Measurements from ENCODE around the gene PLAAT4.

PLAAT4 gene

GRCh38 chr11:63563201-63564055 is 26.8 kb downstream of the PLAAT4 start, which contains the start of gene PLAAT2:
Gene PLAAT2 (minus strand): TSS chr11:63563379. CDS start chr11:63563324, 55 bp downstream.
- no peak for TF ChIP-seq YY1 (IDR thresholded peaks at IDR 0.05; ENCODE audit: insufficient read depth, insufficient read length)
- Histone ChIP-seq H3K4me1 (ENCODE audit: insufficient read depth, insufficient read length) (peaks cover 2% of the 10 kb centered on the region), H3K9ac (ENCODE audit: insufficient read length, low read depth) (no peak within 1 kb of the TSS), H3K36me3 (ENCODE audit: insufficient read depth, insufficient read length, low read length) (no peaks in the 10 kb centered on the region), H3K9me3 (ENCODE audit: insufficient read depth, low read length) (no peaks in the 10 kb centered on the region), H3K27me3 (ENCODE audit: insufficient read depth, insufficient read length) (no peaks in the 10 kb centered on the region), H3K4me3 (ENCODE audit: insufficient read length, low read depth) (no peak within 1 kb of the TSS)
- DNase-seq (ENCODE audit: low read depth, low spot score), result no peak

- peaks cover 2% of the 10 kb centered on the region for H3K4me1 ChIP-seq (ENCODE audit: insufficient read depth, insufficient read length)
- H3K9ac ChIP-seq (ENCODE audit: insufficient read length, low read depth), result no peak overlapping the region
- H3K4me3 ChIP-seq (ENCODE audit: insufficient read length, low read depth), result no peak overlapping the region
- H3K27me3 ChIP-seq (ENCODE audit: insufficient read depth, insufficient read length), result no peaks in the 10 kb centered on the region
- TF ChIP-seq SUZ12 (IDR thresholded peaks at IDR 0.05; ENCODE audit: extremely low read depth, insufficient read depth, insufficient read length), result no peak
- TF ChIP-seq ZNF274 (IDR thresholded peaks at IDR 0.05; ENCODE audit: low read depth, low read length), result no peak
- no peak for TF ChIP-seq YY1 (IDR thresholded peaks at IDR 0.05; ENCODE audit: insufficient read depth, insufficient read length)
- no peaks in the 10 kb centered on the region for H3K36me3 ChIP-seq (ENCODE audit: insufficient read depth, insufficient read length, low read length)
- no peaks in the 10 kb centered on the region for H3K9me3 ChIP-seq (ENCODE audit: insufficient read depth, low read length)
- DNase-seq (ENCODE audit: low read depth, low spot score), result no peak
These were observed 27.6 kb downstream of the PLAAT4 start for GRCh38 chr11:63564056-63564774.

- H3K9ac ChIP-seq (ENCODE audit: insufficient read length, low read depth), result no peak overlapping the region
- H3K27me3 ChIP-seq (ENCODE audit: insufficient read depth, insufficient read length), result no peaks in the 10 kb centered on the region
- no peaks in the 10 kb centered on the region for H3K36me3 ChIP-seq (ENCODE audit: insufficient read depth, insufficient read length, low read length)
- no peak for TF ChIP-seq SUZ12 (IDR thresholded peaks at IDR 0.05; ENCODE audit: extremely low read depth, insufficient read depth, insufficient read length)
- TF ChIP-seq ZNF274 (IDR thresholded peaks at IDR 0.05; ENCODE audit: low read depth, low read length), result no peak
- no peak for TF ChIP-seq YY1 (IDR thresholded peaks at IDR 0.05; ENCODE audit: insufficient read depth, insufficient read length)
- H3K4me3 ChIP-seq (ENCODE audit: insufficient read length, low read depth), result no peak overlapping the region
- peaks cover 2% of the 10 kb centered on the region for H3K4me1 ChIP-seq (ENCODE audit: insufficient read depth, insufficient read length)
- no peaks in the 10 kb centered on the region for H3K9me3 ChIP-seq (ENCODE audit: insufficient read depth, low read length)
- no peak for DNase-seq (ENCODE audit: low read depth, low spot score)
These were observed 28.3 kb downstream of the PLAAT4 start for GRCh38 chr11:63564784-63565350.

GRCh38 chr11:63567044-63567840 is 30.6 kb downstream of the PLAAT4 start:
- no peak for DNase-seq (ENCODE audit: low read depth, low spot score)
- TF ChIP-seq YY1 (IDR thresholded peaks at IDR 0.05; ENCODE audit: insufficient read depth, insufficient read length) (no peak), ZNF274 (IDR thresholded peaks at IDR 0.05; ENCODE audit: low read depth, low read length) (no peak), SUZ12 (IDR thresholded peaks at IDR 0.05; ENCODE audit: extremely low read depth, insufficient read depth, insufficient read length) (no peak)
- Histone ChIP-seq H3K9ac (ENCODE audit: insufficient read length, low read depth) (no peak overlapping the region), H3K9me3 (ENCODE audit: insufficient read depth, low read length) (no peaks in the 10 kb centered on the region), H3K36me3 (ENCODE audit: insufficient read depth, insufficient read length, low read length) (no peaks in the 10 kb centered on the region), H3K4me1 (ENCODE audit: insufficient read depth, insufficient read length) (no peaks in the 10 kb centered on the region), H3K4me3 (ENCODE audit: insufficient read length, low read depth) (no peak overlapping the region), H3K27me3 (ENCODE audit: insufficient read depth, insufficient read length) (no peaks in the 10 kb centered on the region)

GRCh38 chr11:63569570-63569969 is 33.0 kb downstream of the PLAAT4 start:
- Histone ChIP-seq H3K36me3 (ENCODE audit: insufficient read depth, insufficient read length, low read length) (no peaks in the 10 kb centered on the region), H3K27me3 (ENCODE audit: insufficient read depth, insufficient read length) (no peaks in the 10 kb centered on the region), H3K4me3 (ENCODE audit: insufficient read length, low read depth) (no peak overlapping the region), H3K4me1 (ENCODE audit: insufficient read depth, insufficient read length) (no peaks in the 10 kb centered on the region), H3K9ac (ENCODE audit: insufficient read length, low read depth) (no peak overlapping the region), H3K9me3 (ENCODE audit: insufficient read depth, low read length) (no peaks in the 10 kb centered on the region; the same call in 1 of the 2 replicates)
- TF ChIP-seq SUZ12 (IDR thresholded peaks at IDR 0.05; ENCODE audit: extremely low read depth, insufficient read depth, insufficient read length) (no peak), ZNF274 (IDR thresholded peaks at IDR 0.05; ENCODE audit: low read depth, low read length) (no peak), YY1 (IDR thresholded peaks at IDR 0.05; ENCODE audit: insufficient read depth, insufficient read length) (no peak)
- no peak for DNase-seq (ENCODE audit: low read depth, low spot score)

- H3K9me3 ChIP-seq (ENCODE audit: insufficient read depth, low read length), result no peaks in the 10 kb centered on the region; the same call in 1 of the 2 replicates
- H3K9ac ChIP-seq (ENCODE audit: insufficient read length, low read depth), result no peak overlapping the region
- TF ChIP-seq ZNF274 (IDR thresholded peaks at IDR 0.05; ENCODE audit: low read depth, low read length) (no peak), YY1 (IDR thresholded peaks at IDR 0.05; ENCODE audit: insufficient read depth, insufficient read length) (no peak), SUZ12 (IDR thresholded peaks at IDR 0.05; ENCODE audit: extremely low read depth, insufficient read depth, insufficient read length) (no peak)
- no peaks in the 10 kb centered on the region for H3K36me3 ChIP-seq (ENCODE audit: insufficient read depth, insufficient read length, low read length)
- H3K4me1 ChIP-seq (ENCODE audit: insufficient read depth, insufficient read length), result no peaks in the 10 kb centered on the region
- no peak for DNase-seq (ENCODE audit: low read depth, low spot score)
- no peak overlapping the region for H3K4me3 ChIP-seq (ENCODE audit: insufficient read length, low read depth)
- no peaks in the 10 kb centered on the region for H3K27me3 ChIP-seq (ENCODE audit: insufficient read depth, insufficient read length)
These were observed 35.5 kb downstream of the PLAAT4 start for GRCh38 chr11:63572026-63572688.

Data from NT2/D1 (cell line).